Fibroblast of skin of abdomen (primary cell): Measurements from ENCODE around the gene CPEB4.

Experiments used
- DNase-seq: peaks from one replicate; pipeline ENCODE4 v3.0.0-alpha.2; 2013

Gene CPEB4

GRCh38 chr5:173916233-173916632 is 28.1 kb downstream of the CPEB4 start:
- no peak for DNase-seq

- peak; percentile 87 for DNase-seq
Measured at GRCh38 chr5:173917788-173918786, 29.9 kb downstream of the CPEB4 start.

- no peak for DNase-seq
Measured at GRCh38 chr5:173919443-173919842, 31.3 kb downstream of the CPEB4 start.

- peak; percentile 43 for DNase-seq
Measured at GRCh38 chr5:173920024-173920753, 32.0 kb downstream of the CPEB4 start.

- DNase-seq = peak; percentile 44
Measured at GRCh38 chr5:173920866-173921555, 32.9 kb downstream of the CPEB4 start.

- no peak for DNase-seq
Measured at GRCh38 chr5:173922527-173922926, 34.4 kb downstream of the CPEB4 start.

GRCh38 chr5:173923218-173924095 is 35.3 kb downstream of the CPEB4 start:
- no peak for DNase-seq

- no peak for DNase-seq
Measured at GRCh38 chr5:173924899-173925298, 36.8 kb downstream of the CPEB4 start.

- DNase-seq = no peak
Measured at GRCh38 chr5:173925449-173926071, 37.4 kb downstream of the CPEB4 start.

- DNase-seq = peak; percentile 33
Measured at GRCh38 chr5:173926359-173926758, 38.2 kb downstream of the CPEB4 start.

- no peak for DNase-seq
Measured at GRCh38 chr5:173928871-173929574, 40.9 kb downstream of the CPEB4 start.

GRCh38 chr5:173932695-173933139 is 44.6 kb downstream of the CPEB4 start:
- no peak for DNase-seq

- no peak for DNase-seq
Measured at GRCh38 chr5:173933901-173934300, 45.8 kb downstream of the CPEB4 start.

GRCh38 chr5:173935396-173935795 is 47.2 kb downstream of the CPEB4 start:
- DNase-seq = no peak

- no peak for DNase-seq
Measured at GRCh38 chr5:173940269-173940668, 52.1 kb downstream of the CPEB4 start.

- no peak for DNase-seq
Measured at GRCh38 chr5:173941102-173941501, 53.0 kb downstream of the CPEB4 start.

- no peak for DNase-seq
Measured at GRCh38 chr5:173941758-173942401, 53.7 kb downstream of the CPEB4 start.

- DNase-seq = no peak
Measured at GRCh38 chr5:173944511-173944910, 56.4 kb downstream of the CPEB4 start.

- no peak for DNase-seq
Measured at GRCh38 chr5:173945160-173945559, 57.0 kb downstream of the CPEB4 start.

GRCh38 chr5:173946323-173946722 is 58.2 kb downstream of the CPEB4 start:
- no peak for DNase-seq
